ENCODE measurements around the gene AS3MT.

GRCh38 chr10:102900006-102900405 lies 30.7 kb downstream of the AS3MT start:
- TF ChIP-seq CTCF (conservative IDR thresholded peaks at IDR 0.05) (no peak), ZFX (IDR thresholded peaks at IDR 0.05) (no peak)

Measured in C4-2B (cell line).